Gastrocnemius medialis (tissue), 4 donors: Measurements from ENCODE around the gene CLDN8. TPM values are rescaled to one million over a fixed set of nuclear protein-coding genes. Genes with fewer than 3 reads are reported as not detected.

Source experiments
- ATAC-seq, 2 donors: fragments of 150-250 bp; one replicate each; pipeline ENCODE4 v1.9.1; 2016
- DNase-seq, 2 donors: peaks; one replicate each; pipeline ENCODE4 v3.0.0-alpha.2; 2019
- H3K27ac ChIP-seq, 4 donors: fragments of 200-600 bp; sonication (generic); 1 replicate in 1 of 4; 2 replicates in 3 of 4; pipeline ENCODE4 v1.5.1; 2016 to 2018; ENCODE audit warnings: mild to moderate bottlenecking in 2 of 4, moderate library complexity in 1 of 4
- H3K27me3 ChIP-seq, 3 donors: fragments of 200-600 bp; sonication (generic) in 2 of 3; 1 replicate in 1 of 3; 2 replicates in 2 of 3; pipeline versions ENCODE4 v1.5.1 to v1.6.0; 2016 to 2019; ENCODE audit warnings: mild to moderate bottlenecking in 1 of 3, moderate library complexity in 1 of 3
- H3K36me3 ChIP-seq, 2 donors: fragments of 200-600 bp; sonication (generic) in 1 of 2; one replicate each; pipeline ENCODE4 v1.5.1; 2017 to 2018
- H3K4me1 ChIP-seq, 2 donors: fragments of 200-600 bp; sonication (generic) in 1 of 2; one replicate each; pipeline ENCODE4 v1.5.1; 2016 to 2017; ENCODE audit warnings: mild to moderate bottlenecking in 2 of 2
- H3K4me3 ChIP-seq, 4 donors: fragments of 200-600 bp; sonication (generic) in 3 of 4; 1 replicate in 1 of 4; 2 replicates in 3 of 4; pipeline ENCODE4 v1.5.1; 2016 to 2019; ENCODE audit warnings: mild to moderate bottlenecking in 2 of 4
- H3K9me3 ChIP-seq, 3 donors: fragments of 200-600 bp; sonication (generic) in 2 of 3; 1 replicate in 1 of 3; 2 replicates in 2 of 3; pipeline ENCODE4 v1.5.1; 2016 to 2019
- CTCF ChIP-seq, 5 experiments: fragments of 450-650 bp in 3 of 5; fragments of 200-600 bp in 2 of 5; sonication (generic) in 2 of 5; IDR thresholded peaks in 4 of 5; conservative IDR thresholded peaks in 1 of 5; 1 replicate in 4 of 5; 2 replicates in 1 of 5; pipeline ENCODE4 v1.5.1; 2016 to 2019; ENCODE audit warnings: antibody characterized with exemption in 5 of 5, mild to moderate bottlenecking in 3 of 5, moderate library complexity in 3 of 5
- POLR2A ChIP-seq, 2 donors: fragments of 450-650 bp; IDR thresholded peaks; one replicate each; pipeline ENCODE4 v1.6.1; 2017; ENCODE audit warnings: antibody characterized with exemption in 2 of 2, mild to moderate bottlenecking in 2 of 2, moderate library complexity in 2 of 2
- in situ Hi-C, 4 donors: fragments of 200-750 bp; cut with MboI; loops; one replicate each; pipeline versions ENCODE4 v1.15.0 to v1.8.0; 2017; ENCODE audit warnings: low sequenced_read_pairs in 4 of 4
- intact Hi-C: fragments of 100-400 bp; cut with DNase I; formaldehyde crosslinking; loops from one replicate; pipeline ENCODE4 v1.15.1; 2023; ENCODE audit warnings: low total_unique reads
- total RNA-seq, 4 donors: library from RNA; depleted of rRNA; stranded (reverse); fragments of >200 nt; gene quantifications; one replicate each; pipeline versions ENCODE4 v1.1.0 to v1.2.3, GENCODE V29; 2016

CLDN8 gene
- total RNA-seq, 4 donors from 2014 or later = 0.34 TPM; not detected in 3

DNA sequence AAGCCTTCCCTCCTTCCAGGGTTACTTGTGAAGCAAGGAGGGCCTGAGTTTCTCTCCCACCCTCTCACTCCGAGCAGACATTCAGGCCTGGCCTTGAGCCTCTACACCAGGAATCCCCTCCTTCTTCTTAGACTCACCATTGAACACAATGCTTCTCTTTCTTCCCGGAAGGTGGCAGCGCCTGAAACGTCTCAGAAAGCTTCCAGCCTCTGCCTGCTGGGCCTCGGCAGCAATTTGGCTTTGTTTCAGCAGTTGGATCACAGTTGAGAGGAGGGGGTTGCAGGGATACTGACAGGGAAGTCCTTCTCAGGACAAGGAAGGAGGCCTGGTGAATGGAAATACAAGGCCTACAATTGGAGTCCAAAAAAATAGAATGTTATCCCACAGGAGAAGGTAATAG lies 6.3 kb downstream of the CLDN8 start:
- H3K9me3 ChIP-seq = no peaks in the 10 kb centered on the region
- no peak for DNase-seq
- no peak overlapping the region for H3K27ac ChIP-seq
- no peaks in the 10 kb centered on the region for H3K36me3 ChIP-seq
- TF ChIP-seq POLR2A (IDR thresholded peaks at IDR 0.05) (no peak), CTCF (IDR thresholded peaks at IDR 0.05 in 4 of 5, conservative IDR thresholded peaks at IDR 0.05 in 1 of 5) (no peak)
- H3K27me3 ChIP-seq = no peaks in the 10 kb centered on the region
- ATAC-seq = no peak
- no peaks in the 10 kb centered on the region for H3K4me1 ChIP-seq
- in situ Hi-C loops = no loop called here
- H3K4me3 ChIP-seq = no peak overlapping the region
- intact Hi-C loops = no loop called here

GRCh38 chr21:30207252-30207579 lies 8.7 kb downstream of the CLDN8 start:
- Histone ChIP-seq H3K27me3 (no peaks in the 10 kb centered on the region), H3K4me3 (no peak overlapping the region), H3K27ac (no peak overlapping the region), H3K4me1 (no peaks in the 10 kb centered on the region), H3K36me3 (no peaks in the 10 kb centered on the region), H3K9me3 (no peaks in the 10 kb centered on the region)
- in situ Hi-C loops (no loop called here), intact Hi-C loops (no loop called here)
- ATAC-seq (no peak), DNase-seq (no peak)
- TF ChIP-seq POLR2A (IDR thresholded peaks at IDR 0.05) (no peak), CTCF (IDR thresholded peaks at IDR 0.05 in 4 of 5, conservative IDR thresholded peaks at IDR 0.05 in 1 of 5) (no peak)

DNA sequence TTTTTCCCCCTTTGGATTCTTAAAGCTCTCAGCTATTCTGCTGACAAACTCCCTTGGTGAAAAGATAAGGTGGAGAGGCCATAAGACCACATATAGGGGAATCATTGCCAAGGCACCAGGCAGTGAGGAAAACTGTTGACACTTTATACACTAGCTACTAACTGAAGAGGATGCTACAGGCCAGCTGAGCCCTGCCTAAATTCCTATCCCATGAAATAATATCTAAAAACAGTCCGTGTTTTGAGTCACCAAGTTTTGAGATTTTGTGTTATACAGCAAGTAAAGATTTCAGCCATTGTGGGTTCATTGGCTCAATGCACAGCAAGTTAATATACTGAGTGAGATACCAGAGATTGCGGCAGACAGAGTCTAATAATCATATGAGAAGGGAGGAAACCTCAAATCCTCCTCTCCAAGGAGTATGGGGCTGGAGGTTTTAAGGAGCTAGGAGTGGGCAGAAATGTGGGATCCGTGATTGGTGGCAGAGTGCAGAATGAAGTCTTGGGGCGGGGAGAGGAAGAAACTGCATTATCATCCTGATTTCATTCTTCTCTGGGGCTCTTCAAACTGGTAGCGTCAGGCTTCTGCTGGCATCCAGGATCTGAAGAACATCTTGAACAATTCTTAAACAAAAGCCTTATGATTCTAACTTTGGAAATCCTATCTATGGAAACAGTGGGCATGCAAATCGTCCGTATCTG lies 9.2 kb downstream of the CLDN8 start:
- Histone ChIP-seq H3K27ac (no peak overlapping the region), H3K27me3 (no peaks in the 10 kb centered on the region), H3K36me3 (no peaks in the 10 kb centered on the region), H3K4me3 (no peak overlapping the region), H3K9me3 (no peaks in the 10 kb centered on the region), H3K4me1 (no peaks in the 10 kb centered on the region)
- DNase-seq (no peak), ATAC-seq (no peak)
- no peak for TF ChIP-seq POLR2A (IDR thresholded peaks at IDR 0.05)
- TF ChIP-seq CTCF (IDR thresholded peaks at IDR 0.05 in 4 of 5, conservative IDR thresholded peaks at IDR 0.05 in 1 of 5) = no peak
- intact Hi-C loops = no loop called here
- in situ Hi-C loops = no loop called here

GRCh38 chr21:30200000-30200399 lies 15.9 kb downstream of the CLDN8 start:
- intact Hi-C loops (no loop called here), in situ Hi-C loops (no loop called here)
- TF ChIP-seq POLR2A (IDR thresholded peaks at IDR 0.05) (no peak), CTCF (IDR thresholded peaks at IDR 0.05 in 4 of 5, conservative IDR thresholded peaks at IDR 0.05 in 1 of 5) (no peak)
- H3K4me1 ChIP-seq = no peaks in the 10 kb centered on the region
- no peak overlapping the region for H3K27ac ChIP-seq
- H3K9me3 ChIP-seq = no peaks in the 10 kb centered on the region
- DNase-seq = no peak
- no peaks in the 10 kb centered on the region for H3K36me3 ChIP-seq
- ATAC-seq = no peak
- H3K27me3 ChIP-seq = no peaks in the 10 kb centered on the region
- H3K4me3 ChIP-seq = no peak overlapping the region
